Measurements from ENCODE around the gene ARHGEF28. TPM values are rescaled to one million over a fixed set of nuclear protein-coding genes. Genes with fewer than 3 reads are reported as not detected.

ARHGEF28 gene
- total RNA-seq, 6 experiments from 2014 or later, result 3.0 to 14.9 (median 6.4) TPM

DNA sequence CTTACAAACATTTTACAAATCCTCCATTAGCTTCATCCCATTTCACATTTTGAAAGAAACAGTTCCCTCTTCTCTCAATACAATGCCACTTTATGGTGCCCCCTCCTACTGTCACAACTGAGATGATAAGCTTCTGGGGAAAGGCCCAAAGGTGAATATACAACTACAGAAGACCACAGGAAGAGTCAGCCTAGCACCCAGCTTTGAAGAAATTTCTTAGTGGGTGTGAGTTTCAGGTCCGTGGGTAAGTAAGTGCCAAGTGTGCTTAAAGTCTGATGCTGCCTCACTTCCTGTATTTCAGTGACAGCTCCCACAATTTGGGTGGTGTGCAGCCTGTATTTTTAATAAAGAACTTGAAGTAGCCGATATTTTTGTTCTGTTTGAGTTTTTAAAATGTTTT lies 68.1 kb downstream of the ARHGEF28 start:
- DNase-seq (no peak), ATAC-seq (peak in 2 of 4 donors; percentile 10 to 30)
- Histone ChIP-seq H3K27ac (peak overlapping the region in 2 of 3 donors; percentile 25 to 37), H3K9me3 (no peaks in the 10 kb centered on the region), H3K36me3 (no peaks in the 10 kb centered on the region), H3K4me3 (no peak overlapping the region), H3K4me1 (peaks cover 0 to 16% (median 6%) of the 10 kb centered on the region in 4 donors), H3K27me3 (no peaks in the 10 kb centered on the region)
- TF ChIP-seq, protein P1, sequence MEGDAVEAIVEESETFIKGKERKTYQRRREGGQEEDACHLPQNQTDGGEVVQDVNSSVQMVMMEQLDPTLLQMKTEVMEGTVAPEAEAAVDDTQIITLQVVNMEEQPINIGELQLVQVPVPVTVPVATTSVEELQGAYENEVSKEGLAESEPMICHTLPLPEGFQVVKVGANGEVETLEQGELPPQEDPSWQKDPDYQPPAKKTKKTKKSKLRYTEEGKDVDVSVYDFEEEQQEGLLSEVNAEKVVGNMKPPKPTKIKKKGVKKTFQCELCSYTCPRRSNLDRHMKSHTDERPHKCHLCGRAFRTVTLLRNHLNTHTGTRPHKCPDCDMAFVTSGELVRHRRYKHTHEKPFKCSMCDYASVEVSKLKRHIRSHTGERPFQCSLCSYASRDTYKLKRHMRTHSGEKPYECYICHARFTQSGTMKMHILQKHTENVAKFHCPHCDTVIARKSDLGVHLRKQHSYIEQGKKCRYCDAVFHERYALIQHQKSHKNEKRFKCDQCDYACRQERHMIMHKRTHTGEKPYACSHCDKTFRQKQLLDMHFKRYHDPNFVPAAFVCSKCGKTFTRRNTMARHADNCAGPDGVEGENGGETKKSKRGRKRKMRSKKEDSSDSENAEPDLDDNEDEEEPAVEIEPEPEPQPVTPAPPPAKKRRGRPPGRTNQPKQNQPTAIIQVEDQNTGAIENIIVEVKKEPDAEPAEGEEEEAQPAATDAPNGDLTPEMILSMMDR (IDR thresholded peaks at IDR 0.05), result no peak
- no peak for TF ChIP-seq POLR2A (IDR thresholded peaks at IDR 0.05)
- 40% methylated on average over 2 of the region's 2 CpGs for WGBS (ENCODE audit: insufficient coverage, low coverage, low lambda C conversion rate, missing lambda C conversion rate)
- intact Hi-C loops (cut with DNase I), result no loop called here

DNA sequence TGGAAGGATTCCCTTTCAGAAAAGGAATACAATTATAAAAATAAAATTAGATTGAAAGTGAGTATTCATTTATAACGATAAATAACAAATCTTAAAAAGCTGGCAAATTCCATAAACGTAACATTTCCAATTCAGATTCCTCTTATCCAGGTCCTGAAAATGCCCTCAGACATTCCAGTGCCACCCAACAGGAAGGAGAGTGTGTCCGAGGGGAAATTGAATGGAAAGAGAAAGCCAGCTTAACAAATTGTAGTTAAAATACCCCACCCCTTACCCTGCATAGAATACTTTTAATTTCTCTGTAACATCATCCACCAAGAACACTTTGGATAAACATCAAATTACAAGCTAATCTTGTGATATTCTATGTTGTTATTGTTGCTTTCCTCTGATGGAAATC lies 72.0 kb downstream of the ARHGEF28 start:
- Histone ChIP-seq H3K27me3 (no peaks in the 10 kb centered on the region), H3K36me3 (no peaks in the 10 kb centered on the region), H3K4me1 (peaks cover 0 to 16% (median 6%) of the 10 kb centered on the region in 4 donors), H3K4me3 (no peak overlapping the region), H3K27ac (no peak overlapping the region), H3K9me3 (no peaks in the 10 kb centered on the region)
- WGBS (ENCODE audit: insufficient coverage, low coverage, low lambda C conversion rate, missing lambda C conversion rate), result 48% methylated on average over 3 of the region's 3 CpGs
- TF ChIP-seq, protein P1 (IDR thresholded peaks at IDR 0.05), result no peak
- no peak for TF ChIP-seq POLR2A (IDR thresholded peaks at IDR 0.05)
- ATAC-seq (no peak), DNase-seq (no peak)
- intact Hi-C loops (cut with DNase I), result no loop called here

DNA sequence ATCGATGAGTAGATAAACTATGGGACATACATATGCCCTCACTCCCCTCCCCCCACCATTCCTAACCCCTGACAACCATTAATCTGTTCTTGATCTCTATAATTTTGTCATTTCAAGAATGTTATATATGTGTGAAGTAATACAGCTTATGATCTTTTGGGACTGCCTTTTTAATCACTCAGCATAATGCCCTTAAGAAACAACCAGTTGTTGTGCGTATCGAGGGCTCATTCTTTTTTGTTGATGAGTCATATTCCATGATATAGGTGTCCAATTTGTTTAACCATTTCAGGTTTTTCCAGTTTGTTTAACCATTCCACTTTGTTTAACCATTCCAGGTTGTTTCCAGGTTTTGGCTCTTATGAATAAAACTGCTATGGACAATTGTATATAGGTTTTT lies 75.6 kb downstream of the ARHGEF28 start:
- H3K4me1 ChIP-seq, result peaks cover 0 to 3% (median 1%) of the 10 kb centered on the region in 4 donors
- WGBS (ENCODE audit: insufficient coverage, low coverage, low lambda C conversion rate, missing lambda C conversion rate), result 73% methylated on average over 3 of the region's 3 CpGs
- H3K4me3 ChIP-seq, result no peak overlapping the region
- intact Hi-C loops (cut with DNase I), result no loop called here
- H3K27me3 ChIP-seq, result no peaks in the 10 kb centered on the region
- ATAC-seq, result no peak
- no peaks in the 10 kb centered on the region for H3K36me3 ChIP-seq
- H3K27ac ChIP-seq, result no peak overlapping the region
- TF ChIP-seq POLR2A (IDR thresholded peaks at IDR 0.05), result no peak
- TF ChIP-seq, protein P1 (IDR thresholded peaks at IDR 0.05), result no peak
- H3K9me3 ChIP-seq, result no peaks in the 10 kb centered on the region
- no peak for DNase-seq

DNA sequence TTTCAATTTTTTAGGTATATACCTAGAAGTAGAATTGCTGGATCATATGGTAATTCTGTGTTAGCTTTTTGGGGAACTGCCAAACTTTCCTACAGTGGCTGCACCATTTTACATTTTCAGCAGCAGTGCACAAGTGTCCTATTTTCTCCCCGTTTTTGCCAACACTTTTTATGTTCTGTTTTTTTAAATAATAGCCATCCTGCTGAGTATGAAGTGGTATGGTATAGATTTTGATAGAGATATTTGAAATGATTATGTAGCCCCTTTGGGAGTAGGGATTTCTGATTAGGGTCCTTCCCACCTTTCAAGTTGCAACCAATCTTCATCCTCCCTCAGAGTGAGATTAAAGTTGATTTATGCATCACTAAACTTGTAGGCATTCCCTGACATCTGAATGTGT lies 76.5 kb downstream of the ARHGEF28 start:
- WGBS (ENCODE audit: insufficient coverage, low coverage, low lambda C conversion rate, missing lambda C conversion rate), result 50% methylated on average over 1 of the region's 1 CpG
- Histone ChIP-seq H3K36me3 (no peaks in the 10 kb centered on the region), H3K27ac (no peak overlapping the region), H3K27me3 (no peaks in the 10 kb centered on the region), H3K4me1 (no peaks in the 10 kb centered on the region), H3K9me3 (no peaks in the 10 kb centered on the region), H3K4me3 (no peak overlapping the region)
- TF ChIP-seq, protein P1 (IDR thresholded peaks at IDR 0.05), result no peak
- no peak for TF ChIP-seq POLR2A (IDR thresholded peaks at IDR 0.05)
- ATAC-seq, result no peak
- DNase-seq, result no peak
- intact Hi-C loops (cut with DNase I), result no loop called here

DNA sequence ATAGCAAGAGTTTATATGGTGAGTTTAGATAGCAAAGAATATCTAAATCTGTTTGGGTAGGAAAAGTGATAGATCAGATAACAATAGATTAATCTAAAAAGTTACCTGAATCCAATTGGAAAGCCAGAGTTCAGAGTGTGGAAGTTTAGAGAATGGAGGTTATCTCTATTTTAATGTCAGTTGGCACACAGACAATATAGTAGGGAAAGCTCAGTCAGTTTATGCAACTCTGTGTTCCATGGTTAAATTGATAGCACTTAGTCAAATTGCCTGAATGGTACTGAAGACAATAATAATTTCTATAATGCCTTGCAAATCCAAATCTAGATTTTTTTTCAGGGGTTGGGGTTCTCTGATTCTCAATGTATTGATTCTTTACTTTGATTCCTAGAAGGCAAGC lies 77.0 kb downstream of the ARHGEF28 start:
- no peaks in the 10 kb centered on the region for H3K4me1 ChIP-seq
- H3K27ac ChIP-seq, result no peak overlapping the region
- H3K36me3 ChIP-seq, result no peaks in the 10 kb centered on the region
- ATAC-seq (peak in 1 of 4 donors; percentile 52), DNase-seq (no peak)
- intact Hi-C loops (cut with DNase I), result no loop called here
- no peaks in the 10 kb centered on the region for H3K27me3 ChIP-seq
- H3K9me3 ChIP-seq, result no peaks in the 10 kb centered on the region
- H3K4me3 ChIP-seq, result no peak overlapping the region
- TF ChIP-seq, protein P1 (IDR thresholded peaks at IDR 0.05), result no peak
- TF ChIP-seq POLR2A (IDR thresholded peaks at IDR 0.05), result no peak

All from right lobe of liver (tissue), 6 donors.